Calu3 (cell line): ENCODE measurements around the gene PBX3. TPM values are rescaled to one million over a fixed set of nuclear protein-coding genes. Genes with fewer than 3 reads are reported as not detected.

Experiments used
- BruUV-seq: library from RNA; stranded (reverse); fragments of 400-500 nt; replicated peaks from 2 replicates; lab custom pipeline; 2021; lab: Mats Ljungman, UMichigan
- CTCF ChIA-PET: fragments of 300-600 bp; sonication (Branson Sonifier 250); formaldehyde crosslinking; loops from one replicate; lab custom pipeline; 2022; ENCODE audit warnings: antibody characterized with exemption; lab: Charles Lee
- DNase-seq: peaks from one replicate; pipeline ENCODE4 v3.0.0; 2022
- H3K27ac Mint-ChIP-seq: one replicate; pipeline ENCODE4 v1.8.0; 2022; ENCODE audit warnings: mixed read lengths; ENCODE audit not compliant: unreplicated experiment
- H3K27me3 Mint-ChIP-seq: one replicate; pipeline ENCODE4 v1.8.0; 2022; ENCODE audit warnings: mixed read lengths; ENCODE audit not compliant: unreplicated experiment
- H3K36me3 Mint-ChIP-seq: one replicate; pipeline ENCODE4 v1.8.0; 2022; ENCODE audit warnings: mild to moderate bottlenecking, moderate library complexity, mixed read lengths; ENCODE audit not compliant: insufficient read depth, unreplicated experiment
- H3K4me1 Mint-ChIP-seq: one replicate; pipeline ENCODE4 v1.8.0; 2022; ENCODE audit warnings: mild to moderate bottlenecking, low read depth, mixed read lengths; ENCODE audit not compliant: unreplicated experiment
- H3K4me3 Mint-ChIP-seq: one replicate; pipeline ENCODE4 v1.8.0; 2022; ENCODE audit warnings: mild to moderate bottlenecking, low read depth, moderate library complexity, mixed read lengths; ENCODE audit not compliant: unreplicated experiment
- H3K9me3 Mint-ChIP-seq: one replicate; pipeline ENCODE4 v1.8.0; 2022; ENCODE audit warnings: low read depth, mixed read lengths; ENCODE audit not compliant: unreplicated experiment
- CTCF ChIP-seq: fragments of 200-600 bp; IDR thresholded peaks from one replicate; pipeline ENCODE4 v1.8.0; 2022; ENCODE audit warnings: antibody characterized with exemption; ENCODE audit not compliant: unreplicated experiment
- intact Hi-C: fragments of 100-400 bp; cut with micrococcal nuclease; formaldehyde crosslinking; loops from one replicate; pipeline ENCODE4 v1.10.0; 2022; ENCODE audit not compliant: unreplicated experiment
- total RNA-seq: library from RNA; stranded (reverse); gene quantifications from 2 replicates; pipeline ENCODE4 v1.2.3, GENCODE V29; 2022

PBX3 gene
- total RNA-seq, 1 experiment from 2014 or later = 8.0 TPM

GRCh38 chr9:125842242-125842641, 95.1 kb downstream of the PBX3 start:
- CTCF ChIA-PET = no interaction called here
- no peaks in the 10 kb centered on the region for H3K27me3 Mint-ChIP-seq
- no peak overlapping the region for H3K27ac Mint-ChIP-seq

GRCh38 chr9:125843646-125844045, 96.5 kb downstream of the PBX3 start:
- no peaks in the 10 kb centered on the region for H3K36me3 Mint-ChIP-seq
- no peak for TF ChIP-seq CTCF
- DNase-seq = no peak
- no peaks in the 10 kb centered on the region for H3K4me1 Mint-ChIP-seq
- no TSS peak for BruUV-seq
- H3K9me3 Mint-ChIP-seq = no peaks in the 10 kb centered on the region
- intact Hi-C loops = no loop called here
- H3K4me3 Mint-ChIP-seq = no peak overlapping the region
- CTCF ChIA-PET = no interaction called here
- H3K27me3 Mint-ChIP-seq = no peaks in the 10 kb centered on the region
- no peak overlapping the region for H3K27ac Mint-ChIP-seq

More at GRCh38 chr9:125842242-125842641, 95.1 kb downstream of the PBX3 start:
- DNase-seq = no peak
- no peak for TF ChIP-seq CTCF
- Mint-ChIP-seq H3K9me3 (no peaks in the 10 kb centered on the region), H3K4me3 (no peak overlapping the region), H3K4me1 (no peaks in the 10 kb centered on the region), H3K36me3 (no peaks in the 10 kb centered on the region)
- intact Hi-C loops = no loop called here
- BruUV-seq = no TSS peak

- Mint-ChIP-seq H3K4me1 (no peaks in the 10 kb centered on the region), H3K9me3 (no peaks in the 10 kb centered on the region), H3K27ac (no peak overlapping the region), H3K36me3 (no peaks in the 10 kb centered on the region), H3K4me3 (no peak overlapping the region), H3K27me3 (no peaks in the 10 kb centered on the region)
- intact Hi-C loops = no loop called here
- BruUV-seq = no TSS peak
- CTCF ChIA-PET = no interaction called here
- TF ChIP-seq CTCF = no peak
- no peak for DNase-seq
Measured at GRCh38 chr9:125844611-125845010, 97.4 kb downstream of the PBX3 start.

GRCh38 chr9:125845271-125845808, 98.2 kb downstream of the PBX3 start:
- DNase-seq = no peak
- no TSS peak for BruUV-seq
- Mint-ChIP-seq H3K9me3 (no peaks in the 10 kb centered on the region), H3K27me3 (no peaks in the 10 kb centered on the region), H3K36me3 (no peaks in the 10 kb centered on the region), H3K27ac (no peak overlapping the region), H3K4me3 (no peak overlapping the region), H3K4me1 (no peaks in the 10 kb centered on the region)
- no peak for TF ChIP-seq CTCF
- intact Hi-C loops = no loop called here
- CTCF ChIA-PET = interaction anchor here (0.6 kb wide), 1 partner anchor 71 kb away, joined by 4 read pairs; no protein-coding TSS in a partner anchor
